Muscle layer of duodenum (tissue), 2 donors: Measurements from ENCODE around the gene RNASEH2B.

Experiments used
- H3K27ac ChIP-seq: one replicate; pipeline ENCODE4 v1.7.0; 2013; ENCODE audit warnings: mild to moderate bottlenecking, low read length
- H3K27me3 ChIP-seq: one replicate; pipeline ENCODE4 v1.7.0; 2013; ENCODE audit warnings: low read depth, mild to moderate bottlenecking, control low read depth, low read length
- H3K36me3 ChIP-seq, 2 donors: one replicate each; pipeline ENCODE4 v1.7.0; 2013; ENCODE audit warnings: low read length in 2 of 2, control low read depth in 1 of 2, mild to moderate bottlenecking in 1 of 2; ENCODE audit not compliant: insufficient read depth in 2 of 2, control insufficient read depth in 1 of 2
- H3K4me1 ChIP-seq, 2 donors: one replicate each; pipeline ENCODE4 v1.7.0; 2013; ENCODE audit warnings: low read length in 2 of 2, mild to moderate bottlenecking in 2 of 2, control low read depth in 1 of 2, moderate library complexity in 1 of 2; ENCODE audit not compliant: insufficient read depth in 2 of 2, control insufficient read depth in 1 of 2
- H3K4me3 ChIP-seq, 2 donors: one replicate each; pipeline ENCODE4 v1.7.0; 2013; ENCODE audit warnings: low read length in 2 of 2, low read depth in 1 of 2, mild to moderate bottlenecking in 1 of 2
- H3K9me3 ChIP-seq, 2 donors: one replicate each; pipeline ENCODE4 v1.7.0; 2013; ENCODE audit warnings: low read length in 2 of 2, control low read depth in 1 of 2, mild to moderate bottlenecking in 1 of 2; ENCODE audit not compliant: control insufficient read depth in 1 of 2
- donor health status: healthy.

RNASEH2B gene

GRCh38 chr13:50979187-50979586 lies 69.6 kb downstream of the RNASEH2B start:
- H3K27ac ChIP-seq = no peak overlapping the region
- no peaks in the 10 kb centered on the region for H3K9me3 ChIP-seq
- H3K4me3 ChIP-seq = no peak overlapping the region
- H3K27me3 ChIP-seq = no peaks in the 10 kb centered on the region
- no peaks in the 10 kb centered on the region for H3K4me1 ChIP-seq
- H3K36me3 ChIP-seq = peaks cover 0 to 10% of the 10 kb centered on the region in 2 donors

DNA sequence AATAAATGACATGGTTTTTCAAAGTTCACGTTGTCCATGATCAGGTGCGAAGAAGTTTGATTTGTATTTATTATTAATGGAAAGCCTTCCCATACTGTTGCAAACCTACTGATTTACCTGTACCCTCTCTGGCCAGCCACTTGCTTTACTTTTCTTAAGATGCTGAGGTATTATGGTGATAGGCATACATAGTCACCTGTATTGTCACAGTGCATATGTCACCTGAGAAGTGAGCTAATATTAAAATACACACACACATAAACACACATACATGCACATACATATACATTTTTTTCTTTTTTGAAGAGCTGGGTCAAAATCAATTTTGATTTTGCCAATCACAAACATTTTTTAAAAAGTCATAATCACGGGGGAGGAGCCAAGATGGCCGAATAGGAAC lies 72.1 kb downstream of the RNASEH2B start:
- Histone ChIP-seq H3K4me3 (no peak overlapping the region), H3K9me3 (no peaks in the 10 kb centered on the region), H3K36me3 (no peaks in the 10 kb centered on the region), H3K27me3 (no peaks in the 10 kb centered on the region), H3K27ac (no peak overlapping the region), H3K4me1 (no peaks in the 10 kb centered on the region)

DNA sequence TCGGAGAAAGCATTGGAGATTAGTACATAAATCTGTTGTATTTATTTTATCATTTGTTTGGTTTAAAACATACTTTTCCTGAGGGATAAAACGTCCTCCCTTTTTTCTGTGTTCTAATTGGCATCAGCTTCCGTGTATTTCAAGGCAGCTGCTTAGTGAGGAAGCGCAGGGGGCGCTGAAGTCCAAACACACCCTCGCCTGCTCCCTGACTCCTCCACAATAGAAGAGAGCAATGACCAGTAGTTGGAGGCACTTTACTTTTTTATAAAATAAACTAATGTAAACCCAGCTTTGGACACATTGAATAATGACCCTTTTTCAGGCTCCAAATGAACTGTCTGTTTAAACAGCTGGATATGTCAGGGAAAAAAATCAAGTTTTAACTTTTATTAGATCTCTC lies 79.9 kb downstream of the RNASEH2B start:
- Histone ChIP-seq H3K4me1 (peaks cover 29 to 39% of the 10 kb centered on the region in 2 donors), H3K36me3 (no peaks in the 10 kb centered on the region), H3K27me3 (no peaks in the 10 kb centered on the region), H3K4me3 (no peak overlapping the region), H3K27ac (no peak overlapping the region), H3K9me3 (no peaks in the 10 kb centered on the region)

GRCh38 chr13:50990065-50990817 lies 80.7 kb downstream of the RNASEH2B start:
- peaks cover 29 to 39% of the 10 kb centered on the region in 2 donors for H3K4me1 ChIP-seq
- no peaks in the 10 kb centered on the region for H3K36me3 ChIP-seq
- H3K9me3 ChIP-seq = no peaks in the 10 kb centered on the region
- H3K4me3 ChIP-seq = peak overlapping the region; percentile 37 to 41
- no peaks in the 10 kb centered on the region for H3K27me3 ChIP-seq
- H3K27ac ChIP-seq = no peak overlapping the region

GRCh38 chr13:50990818-50991506 lies 81.4 kb downstream of the RNASEH2B start:
- no peaks in the 10 kb centered on the region for H3K9me3 ChIP-seq
- no peak overlapping the region for H3K27ac ChIP-seq
- peak overlapping the region; percentile 37 to 41 for H3K4me3 ChIP-seq
- no peaks in the 10 kb centered on the region for H3K36me3 ChIP-seq
- H3K27me3 ChIP-seq = no peaks in the 10 kb centered on the region
- H3K4me1 ChIP-seq = peaks cover 29 to 39% of the 10 kb centered on the region in 2 donors

GRCh38 chr13:50991579-50992521 lies 82.3 kb downstream of the RNASEH2B start:
- H3K4me1 ChIP-seq = peaks cover 29 to 39% of the 10 kb centered on the region in 2 donors
- H3K4me3 ChIP-seq = peak overlapping the region in 1 of 2 donors; percentile 37
- no peaks in the 10 kb centered on the region for H3K27me3 ChIP-seq
- H3K27ac ChIP-seq = peak overlapping the region; percentile 28
- no peaks in the 10 kb centered on the region for H3K36me3 ChIP-seq
- H3K9me3 ChIP-seq = no peaks in the 10 kb centered on the region

DNA sequence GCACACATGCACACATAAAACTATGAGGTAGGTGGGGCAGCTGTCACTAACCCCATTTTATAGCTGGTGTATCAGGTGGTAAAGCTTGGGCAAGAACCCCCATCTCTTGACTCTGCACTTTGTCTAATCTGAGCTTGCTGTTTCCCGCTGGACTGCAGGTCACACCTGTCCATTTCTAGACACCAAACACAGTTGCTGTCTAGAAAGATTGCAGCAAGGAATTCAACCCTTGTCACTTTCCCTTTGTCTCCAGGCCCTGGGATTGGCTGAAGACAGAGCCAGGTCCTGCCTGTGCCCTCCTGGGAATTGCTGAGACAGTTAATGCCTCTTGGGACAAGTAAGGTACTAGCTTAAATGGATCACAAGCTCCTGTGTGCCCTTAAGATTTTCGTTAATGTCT lies 83.8 kb downstream of the RNASEH2B start:
- Histone ChIP-seq H3K9me3 (no peaks in the 10 kb centered on the region), H3K27me3 (no peaks in the 10 kb centered on the region), H3K4me3 (peak overlapping the region in 1 of 2 donors; percentile 1), H3K36me3 (no peaks in the 10 kb centered on the region), H3K27ac (no peak overlapping the region), H3K4me1 (peaks cover 29 to 39% of the 10 kb centered on the region in 2 donors)

GRCh38 chr13:50993934-50994333 lies 84.3 kb downstream of the RNASEH2B start:
- H3K27me3 ChIP-seq = no peaks in the 10 kb centered on the region
- H3K4me3 ChIP-seq = peak overlapping the region in 1 of 2 donors; percentile 1
- no peak overlapping the region for H3K27ac ChIP-seq
- H3K36me3 ChIP-seq = no peaks in the 10 kb centered on the region
- no peaks in the 10 kb centered on the region for H3K9me3 ChIP-seq
- H3K4me1 ChIP-seq = peaks cover 29 to 39% of the 10 kb centered on the region in 2 donors

- H3K4me3 ChIP-seq = no peak overlapping the region
- peaks cover 29 to 32% of the 10 kb centered on the region in 2 donors for H3K4me1 ChIP-seq
- H3K9me3 ChIP-seq = no peaks in the 10 kb centered on the region
- H3K27me3 ChIP-seq = no peaks in the 10 kb centered on the region
- H3K36me3 ChIP-seq = no peaks in the 10 kb centered on the region
- H3K27ac ChIP-seq = no peak overlapping the region
Measured at GRCh38 chr13:50994651-50995050, 85.1 kb downstream of the RNASEH2B start.

DNA sequence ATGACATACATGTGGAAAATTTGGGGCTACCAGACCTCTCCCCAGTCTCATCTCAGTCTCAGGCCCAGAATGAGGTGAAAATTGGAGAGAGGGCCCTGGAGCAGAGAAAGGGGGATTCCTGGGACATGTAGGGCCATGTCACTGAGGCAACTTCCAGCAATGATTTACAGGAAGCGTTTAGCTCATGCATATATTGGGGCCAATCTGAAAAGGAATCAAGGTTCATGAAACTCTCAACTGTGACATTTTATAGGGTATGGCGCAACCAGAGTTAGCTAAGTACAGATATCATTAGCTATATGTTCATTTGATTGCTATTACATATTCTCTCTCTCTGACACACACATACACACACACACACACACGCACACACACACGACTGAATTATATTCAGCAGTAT lies 86.3 kb downstream of the RNASEH2B start:
- H3K9me3 ChIP-seq = no peaks in the 10 kb centered on the region
- no peaks in the 10 kb centered on the region for H3K36me3 ChIP-seq
- peaks cover 22 to 28% of the 10 kb centered on the region in 2 donors for H3K4me1 ChIP-seq
- H3K27ac ChIP-seq = no peak overlapping the region
- no peaks in the 10 kb centered on the region for H3K27me3 ChIP-seq
- no peak overlapping the region for H3K4me3 ChIP-seq

DNA sequence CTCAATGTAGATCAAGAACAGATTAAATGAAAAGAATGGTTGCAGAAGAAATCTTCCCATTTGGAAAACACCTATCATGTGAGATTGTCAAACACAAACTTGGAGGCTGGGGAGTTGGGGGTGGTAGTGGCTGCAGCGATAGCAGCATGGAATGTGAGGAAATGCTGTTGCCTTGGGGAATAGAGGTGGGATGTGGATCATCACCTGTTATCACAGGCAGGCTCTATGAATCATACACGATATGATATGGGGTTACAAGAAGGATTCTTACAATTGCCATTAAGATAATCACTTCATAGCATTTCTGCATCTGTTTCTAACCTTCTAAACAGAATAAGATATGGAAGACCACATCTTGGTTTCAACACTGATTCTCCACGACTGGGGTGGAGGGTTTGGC lies 88.7 kb downstream of the RNASEH2B start:
- no peak overlapping the region for H3K27ac ChIP-seq
- no peaks in the 10 kb centered on the region for H3K27me3 ChIP-seq
- H3K4me1 ChIP-seq = peaks cover 5 to 14% of the 10 kb centered on the region in 2 donors
- H3K9me3 ChIP-seq = no peaks in the 10 kb centered on the region
- no peaks in the 10 kb centered on the region for H3K36me3 ChIP-seq
- no peak overlapping the region for H3K4me3 ChIP-seq
